GM19467 (cell line): ENCODE measurements around the gene DNAJC7.
"Not testable (repeated sequence)": the region's sequence is repeated elsewhere in the genome, so short reads cannot be mapped to it uniquely, and the experiment has no call there.

ENCODE experiments used
- ATAC-seq: cut with Tn5 transposase; IDR thresholded peaks from one replicate; pipeline ENCODE4 v1.9.1; 2021; ENCODE audit warnings: mild to moderate bottlenecking, moderate library complexity; ENCODE audit not compliant: unreplicated experiment

DNAJC7 gene

DNA sequence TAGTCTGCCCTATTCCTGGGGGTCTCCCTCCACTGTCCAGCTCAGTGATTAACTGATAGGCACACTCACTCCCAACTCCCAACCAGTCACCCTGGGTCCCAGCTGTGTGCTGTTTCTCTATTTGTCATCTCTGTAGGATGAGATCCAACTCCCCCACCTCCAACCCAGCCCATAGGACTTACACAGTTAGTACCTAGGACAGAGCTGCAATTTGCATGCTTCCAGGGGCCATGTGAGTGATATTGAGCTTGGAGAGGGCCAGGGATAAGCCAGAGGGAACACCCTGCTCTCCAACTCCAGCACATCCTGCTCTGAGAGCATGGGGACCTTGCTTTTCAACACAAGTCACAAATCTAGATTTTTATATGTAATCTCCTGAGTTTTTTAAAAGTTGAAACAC lies 24.4 kb upstream of the DNAJC7 start:
- no peak for ATAC-seq

DNA sequence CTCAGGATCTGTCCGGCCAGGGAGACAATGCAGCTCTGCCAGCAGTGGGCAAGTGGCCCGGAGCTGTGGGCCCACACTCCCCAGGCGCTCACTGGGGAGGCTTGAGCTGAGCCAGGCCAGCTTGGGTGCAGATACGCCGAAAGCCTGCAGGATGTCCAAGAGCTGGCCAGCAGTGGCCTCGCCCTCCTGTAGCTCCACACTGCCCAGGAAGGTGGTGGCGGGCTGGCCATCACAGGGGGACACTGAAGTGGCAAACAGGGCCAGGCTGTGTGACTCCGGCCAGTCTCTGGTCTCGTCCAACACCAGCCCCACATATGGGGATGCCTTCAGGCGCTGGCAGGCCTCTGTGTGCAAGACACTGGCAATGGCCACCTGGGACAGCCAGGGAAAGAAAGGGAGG lies 23.6 kb upstream of the DNAJC7 start:
- no peak for ATAC-seq

DNA sequence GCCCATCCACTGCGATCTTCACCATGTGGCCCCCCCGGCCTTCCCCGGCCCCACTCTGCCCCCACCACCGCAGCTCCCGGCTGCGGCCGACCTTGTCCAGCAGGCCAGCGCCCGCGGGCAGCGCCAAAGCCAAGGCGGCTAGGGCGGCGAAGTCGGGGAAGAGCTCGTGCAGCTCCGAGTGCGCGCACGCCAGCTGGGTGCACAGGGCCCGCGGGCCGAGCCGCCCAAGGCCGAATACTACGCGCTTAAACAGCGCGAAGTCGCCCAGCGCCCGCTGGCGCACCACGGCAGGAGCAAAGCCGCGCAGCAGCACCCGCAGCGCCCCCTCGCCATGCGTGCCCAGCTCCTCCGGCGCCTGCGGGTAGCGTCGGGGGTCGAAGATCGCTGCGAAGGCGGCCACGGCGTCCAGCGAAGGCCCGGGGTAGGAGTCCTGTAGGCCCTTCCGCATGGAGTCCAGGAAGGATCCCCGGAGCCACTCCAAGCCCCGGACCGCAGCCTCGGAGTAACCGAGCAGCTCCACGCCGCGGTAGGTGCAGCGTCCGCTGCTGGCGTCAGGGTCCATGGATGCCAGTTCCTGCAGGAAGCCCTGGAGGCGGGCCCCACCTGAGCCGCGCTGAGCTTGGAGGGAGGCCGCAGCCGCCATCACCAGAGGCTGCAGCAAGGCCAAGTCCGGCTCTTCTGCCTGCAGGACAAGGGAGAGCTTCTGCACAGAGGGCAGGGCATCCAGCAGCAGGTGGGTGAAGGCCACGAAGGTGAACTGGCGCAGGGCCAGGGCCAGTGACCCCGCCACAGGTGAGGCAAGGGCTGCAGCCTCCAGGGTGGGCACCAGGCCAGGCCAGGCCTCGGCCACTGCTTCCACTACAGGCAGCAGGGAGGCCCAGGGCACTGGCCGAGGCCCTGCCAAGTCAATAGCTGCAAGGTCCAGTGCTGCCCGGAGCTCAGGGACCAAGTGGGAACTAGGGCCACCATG lies 22.8 kb upstream of the DNAJC7 start:
- no peak for ATAC-seq

DNA sequence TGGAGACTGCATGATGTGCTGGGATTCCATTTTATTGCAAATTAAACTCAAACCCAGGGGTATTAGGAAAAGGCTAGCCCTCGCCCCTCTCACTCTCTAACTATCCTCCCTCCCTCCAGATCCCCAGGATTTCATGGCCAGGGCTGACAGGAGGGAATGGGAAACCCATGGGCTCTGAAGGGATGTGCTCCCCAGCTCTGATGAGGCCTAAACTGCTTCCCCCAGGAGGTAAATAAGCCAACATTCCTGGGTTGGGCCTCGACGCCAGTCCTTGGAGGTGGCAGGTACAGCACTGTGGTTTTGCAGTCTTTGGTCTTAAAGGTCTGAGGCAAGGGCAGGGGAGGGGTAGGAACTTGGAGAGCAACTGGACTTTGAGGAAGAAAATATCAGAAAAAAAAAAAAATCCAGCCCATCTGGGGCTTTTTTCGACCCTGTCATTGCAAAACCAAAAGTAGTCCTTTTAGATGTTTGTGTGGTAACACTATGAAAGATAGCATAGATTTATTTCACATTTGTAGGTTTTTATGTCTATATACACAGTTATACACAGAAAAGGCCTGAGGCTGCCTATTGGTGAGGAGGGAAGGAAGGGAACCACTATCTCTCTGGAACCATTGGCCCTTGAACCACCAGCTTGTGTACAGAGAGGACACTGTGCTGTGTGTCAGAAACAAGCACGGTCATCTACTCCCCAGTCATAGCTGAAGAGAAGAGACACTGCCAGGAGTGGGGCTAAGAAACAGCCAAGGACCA lies 21.2 kb upstream of the DNAJC7 start:
- no peak for ATAC-seq

DNA sequence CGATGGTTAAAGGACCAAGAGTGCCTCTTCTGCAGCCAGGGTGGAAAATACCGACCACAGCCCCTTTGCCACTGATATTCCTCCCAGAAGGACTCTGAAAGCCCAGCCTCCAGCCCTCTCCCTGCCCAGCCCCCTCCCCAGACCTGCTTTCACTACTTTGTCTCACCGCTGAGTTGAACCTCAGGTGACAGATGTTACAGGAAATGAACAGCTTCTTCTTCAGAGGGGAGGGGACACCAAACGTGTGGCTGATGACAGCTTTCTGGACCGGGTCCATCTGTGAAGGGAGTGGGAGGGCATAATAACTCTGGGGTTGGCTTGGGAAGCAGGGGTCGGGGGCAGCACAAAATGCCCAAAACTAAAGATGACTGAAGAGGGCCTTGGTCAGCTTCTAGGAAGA lies 16.8 kb upstream of the DNAJC7 start:
- no peak for ATAC-seq

DNA sequence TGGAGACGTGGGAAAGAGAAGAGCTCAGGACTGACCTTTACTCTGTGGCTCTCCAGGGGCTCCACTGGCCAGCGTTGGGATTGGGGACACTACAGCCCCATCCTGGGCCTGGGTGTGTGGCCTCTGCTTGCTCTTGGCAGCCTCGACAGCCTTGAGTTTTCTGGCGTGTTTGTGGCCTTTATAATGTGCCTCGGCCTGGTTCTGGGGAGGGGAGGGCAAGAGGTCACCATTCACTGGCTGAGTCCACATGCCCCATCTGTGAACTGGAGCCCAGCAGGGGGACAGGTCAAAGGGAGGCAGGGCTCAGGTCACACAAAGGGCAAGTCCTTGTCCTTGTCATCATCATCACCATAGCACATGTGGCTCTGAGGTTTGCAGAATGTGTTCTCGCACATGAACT lies 14.3 kb upstream of the DNAJC7 start:
- no peak for ATAC-seq

DNA sequence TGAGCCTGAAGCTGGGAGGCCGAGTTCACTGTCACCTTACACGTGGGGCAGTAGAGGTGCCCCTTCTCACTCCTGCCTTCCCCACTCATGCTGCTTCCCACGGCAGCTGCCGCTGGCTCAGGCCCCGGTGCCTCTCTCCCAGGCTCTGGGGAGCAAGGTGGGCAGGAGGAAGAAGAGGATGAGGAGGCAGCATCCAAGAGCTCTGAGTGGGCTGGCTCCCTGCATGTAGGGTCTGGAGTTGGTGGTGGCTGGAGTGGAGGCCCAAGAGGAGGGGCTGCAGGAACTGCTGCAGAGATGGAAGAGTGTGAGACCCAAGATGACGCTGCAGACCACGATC lies 11.5 kb upstream of the DNAJC7 start:
- ATAC-seq: no peak

DNA sequence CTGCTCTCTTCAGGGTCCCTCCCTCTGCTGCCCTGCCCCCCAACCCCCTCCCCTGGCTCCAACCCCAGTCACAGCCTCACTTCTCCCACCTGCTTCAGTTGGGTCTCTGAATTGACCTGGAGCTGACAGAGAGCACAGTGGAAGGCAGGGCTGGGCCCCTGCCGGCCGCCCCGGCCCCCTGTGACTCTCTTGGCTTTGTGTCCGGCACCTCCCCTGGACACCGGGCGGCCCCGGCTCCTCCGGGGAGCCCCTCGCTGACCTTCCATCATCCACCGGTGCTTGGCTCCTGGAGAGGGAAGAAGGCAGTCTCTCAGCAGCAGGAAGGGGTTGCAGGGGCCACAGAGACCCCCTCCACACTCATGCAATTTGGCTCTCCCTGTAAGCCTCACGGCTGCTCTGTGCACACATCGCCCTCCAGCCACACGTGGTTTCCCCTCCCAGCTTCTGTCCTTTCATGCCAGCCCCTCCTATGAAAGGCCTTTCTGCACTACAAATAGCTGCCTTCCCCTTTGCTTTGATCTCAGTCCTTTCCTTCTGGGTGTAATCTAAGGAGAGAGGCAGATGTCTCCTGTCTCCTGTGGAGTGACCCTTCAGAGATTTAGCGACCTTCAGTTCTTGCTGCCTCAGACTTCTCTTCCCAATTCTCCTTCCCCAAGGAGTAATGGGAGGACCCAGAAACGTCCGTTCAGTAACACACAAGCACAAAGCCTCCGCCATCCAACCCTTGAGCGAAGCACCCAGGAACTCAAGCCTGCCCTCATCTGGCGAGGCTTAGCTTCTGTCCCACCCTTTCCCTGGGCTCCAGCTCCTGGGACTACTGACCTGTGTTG lies 10.9 kb upstream of the DNAJC7 start:
- no peak for ATAC-seq

DNA sequence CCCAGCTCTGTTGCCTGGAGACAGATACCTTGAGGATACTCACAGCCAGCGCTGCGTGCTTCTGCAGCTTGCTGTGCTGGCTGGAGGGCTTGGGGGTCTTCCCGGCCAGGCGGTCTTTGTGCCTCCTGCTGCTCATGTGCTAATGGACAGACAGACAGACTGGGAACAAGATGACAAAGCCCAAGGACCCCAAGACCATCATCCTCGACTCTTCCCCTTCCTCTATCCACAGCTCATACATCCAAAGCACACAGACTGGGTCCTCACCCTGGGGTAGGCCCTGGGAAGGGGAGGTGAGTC lies 10.3 kb upstream of the DNAJC7 start:
- no peak for ATAC-seq

DNA sequence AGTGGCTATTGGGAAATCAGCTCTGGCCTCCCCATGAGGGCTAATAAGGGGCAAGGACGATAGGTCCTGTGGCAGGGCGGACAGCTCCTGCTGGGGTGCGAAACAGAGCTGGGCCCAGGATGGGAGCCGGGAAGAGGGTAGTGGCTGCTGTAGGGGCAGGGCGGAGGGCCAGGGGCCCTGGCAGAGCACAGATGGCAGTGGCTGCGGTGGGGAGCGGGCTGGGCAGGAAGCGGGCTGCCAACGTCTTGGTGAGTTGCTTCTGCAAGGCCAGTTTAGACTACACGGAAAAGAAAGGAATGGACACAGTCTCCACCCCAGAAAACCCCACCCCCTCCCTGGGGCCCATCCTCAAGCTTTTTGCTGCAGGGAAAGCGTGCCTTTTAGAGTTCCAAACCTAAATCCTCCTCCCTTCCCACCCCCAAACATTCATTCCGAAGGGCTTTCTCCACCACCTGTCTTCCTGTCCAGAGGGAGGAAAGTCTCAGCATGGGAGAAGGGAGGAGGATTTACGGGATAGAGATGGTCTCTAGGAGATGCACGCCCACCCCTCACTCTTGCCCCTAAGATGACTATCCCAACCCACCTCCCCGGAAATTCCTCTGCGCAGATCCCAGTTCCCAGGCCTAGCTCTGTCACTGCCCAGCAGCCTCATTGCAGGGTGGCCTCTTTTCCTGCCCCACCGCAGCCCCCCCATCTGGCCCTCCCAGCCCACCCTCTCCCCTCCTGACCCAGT lies 9.8 kb upstream of the DNAJC7 start:
- ATAC-seq: no peak

DNA sequence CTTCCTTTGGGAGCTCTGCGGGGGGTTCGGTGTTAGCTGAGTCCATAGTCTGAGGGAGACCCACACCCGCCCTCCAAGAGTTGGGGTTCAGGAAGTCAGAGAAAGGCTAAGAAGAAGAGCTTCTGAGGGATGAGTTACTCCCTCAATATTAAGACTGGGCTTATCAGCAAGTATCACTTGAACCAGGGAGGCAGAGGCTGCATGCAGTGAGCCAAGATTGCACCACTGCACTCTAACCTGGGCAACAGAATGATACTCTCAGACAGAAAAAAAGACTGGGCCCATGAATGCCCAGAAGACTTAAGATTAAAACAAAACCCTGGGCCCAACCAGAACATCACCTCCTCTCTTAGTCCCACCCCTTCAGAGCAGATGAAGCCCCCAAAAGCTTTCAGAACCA lies 8.7 kb upstream of the DNAJC7 start:
- no peak for ATAC-seq

DNA sequence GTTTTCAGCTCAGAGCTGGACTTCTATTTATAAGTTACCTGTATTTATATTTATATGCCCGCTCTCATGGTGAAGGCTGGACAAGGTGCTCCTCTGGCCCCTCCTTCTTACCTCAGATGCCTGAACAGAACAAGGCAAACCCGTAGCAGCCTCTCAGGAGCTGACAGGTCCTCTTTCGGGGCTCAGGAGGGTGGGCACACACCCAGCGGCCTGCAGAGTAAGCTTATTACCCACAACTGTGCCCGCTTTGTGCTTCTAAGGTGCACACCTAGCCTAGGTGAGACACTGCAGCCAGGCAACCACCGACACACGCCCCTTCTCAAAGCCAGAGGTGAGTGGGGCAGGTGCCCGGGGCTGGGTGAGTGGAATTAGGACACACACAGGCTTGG lies 7.9 kb upstream of the DNAJC7 start:
- no peak for ATAC-seq

DNA sequence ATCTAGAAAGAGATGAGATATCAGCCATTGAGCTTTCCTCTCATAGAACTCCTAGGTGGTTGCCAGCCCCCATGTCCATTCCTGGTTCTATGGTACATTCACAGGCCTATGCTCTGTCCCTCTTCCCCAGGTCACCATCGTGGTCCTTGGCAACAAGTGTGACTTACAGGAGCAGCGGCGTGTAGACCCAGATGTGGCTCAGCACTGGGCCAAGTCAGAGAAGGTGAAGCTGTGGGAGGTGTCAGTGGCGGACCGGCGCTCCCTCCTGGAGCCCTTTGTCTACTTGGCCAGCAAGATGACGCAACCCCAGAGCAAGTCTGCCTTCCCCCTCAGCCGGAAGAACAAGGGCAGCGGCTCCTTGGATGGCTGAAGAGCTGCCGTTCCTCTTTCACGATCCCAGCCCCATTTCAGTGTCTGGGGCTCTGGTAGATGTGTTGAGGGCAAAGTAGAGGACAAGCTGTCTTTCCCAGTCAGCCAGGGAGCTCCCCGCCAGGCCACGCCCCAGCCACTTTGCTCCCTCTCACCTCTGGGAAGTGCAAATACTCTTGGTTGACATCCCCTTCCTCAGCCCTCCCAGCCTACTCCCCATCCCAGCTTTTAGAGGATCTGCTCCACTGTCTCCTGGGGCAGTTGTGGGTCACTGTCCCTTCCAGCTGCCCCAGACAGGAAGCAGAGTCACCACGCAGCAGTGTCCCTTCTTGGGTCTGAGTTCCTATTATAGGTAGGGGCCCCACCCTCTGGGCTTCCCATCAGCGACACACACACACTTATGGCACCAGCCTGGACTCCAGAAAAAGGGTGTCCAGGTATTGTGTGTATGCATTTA lies 6.5 kb upstream of the DNAJC7 start:
- ATAC-seq: no peak

DNA sequence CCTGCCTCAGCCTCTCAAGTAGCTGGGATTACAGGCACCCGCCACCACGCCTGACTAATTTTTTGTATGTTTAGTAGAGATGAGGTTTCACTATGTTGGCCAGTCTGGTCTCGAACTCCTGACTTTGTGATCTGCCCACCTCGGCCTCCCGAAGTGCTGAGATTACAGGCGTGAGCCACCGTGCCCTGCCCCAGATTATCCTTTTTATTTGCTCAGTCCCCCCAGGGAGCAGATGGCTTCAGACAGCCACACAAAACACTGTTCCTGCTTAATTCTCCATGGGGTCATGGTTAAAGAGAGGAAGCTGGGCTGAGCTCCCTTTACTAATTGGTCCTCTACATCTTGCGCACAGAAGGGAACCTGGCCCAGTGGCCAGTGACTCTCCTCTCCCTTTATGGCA lies 3.6 kb upstream of the DNAJC7 start:
- not testable (repeated sequence) for ATAC-seq

DNA sequence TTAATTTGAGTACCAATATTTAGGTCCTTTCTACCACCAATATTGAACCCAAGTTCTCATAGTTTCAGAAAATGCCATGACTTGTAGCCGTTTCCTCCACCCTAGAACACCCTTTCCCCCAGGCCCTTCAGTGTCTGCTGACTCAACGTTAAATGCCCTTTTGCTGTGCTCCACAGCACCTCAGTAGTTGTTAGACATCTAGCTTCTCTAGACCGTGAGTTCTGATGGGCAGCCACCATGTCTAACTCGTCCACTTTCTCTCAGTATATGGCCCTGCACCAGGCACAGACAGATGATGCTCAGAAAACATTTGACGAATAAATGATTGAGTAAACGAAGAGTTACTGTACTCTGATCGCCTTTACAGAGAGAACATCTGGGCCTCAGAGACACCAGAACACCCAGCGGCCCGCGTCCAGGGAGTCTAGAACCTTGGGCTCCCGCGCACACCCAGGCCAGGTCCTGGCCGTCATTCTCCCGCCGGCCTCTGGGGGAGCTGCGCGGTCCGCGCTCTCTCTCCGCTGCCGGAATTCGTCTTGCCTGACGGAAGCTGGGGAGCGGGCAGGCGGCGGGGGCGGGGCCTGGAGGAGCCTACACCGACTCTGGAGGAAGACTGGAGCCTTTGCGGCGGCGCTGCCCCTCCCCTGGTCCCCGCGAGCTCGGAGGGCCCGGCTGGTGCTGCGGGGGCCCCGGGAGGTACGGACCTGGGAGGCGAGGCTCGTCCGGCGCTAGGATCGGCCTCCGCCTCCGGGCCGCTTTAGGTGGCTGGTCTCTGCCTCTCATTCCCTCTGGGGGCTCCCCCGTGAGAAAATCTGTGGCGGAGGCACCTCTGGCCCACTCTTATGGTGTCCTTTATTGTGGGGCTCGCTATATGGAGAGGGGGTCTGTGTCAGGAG lies 2.5 kb upstream of the DNAJC7 start, which contains the start of gene NKIRAS2:
Gene NKIRAS2 (plus strand): TSS at position 582 of the 896 bp plus-strand sequence. CDS start 1,488 bp downstream, outside the sequence.
- ATAC-seq: peak; percentile 50

DNA sequence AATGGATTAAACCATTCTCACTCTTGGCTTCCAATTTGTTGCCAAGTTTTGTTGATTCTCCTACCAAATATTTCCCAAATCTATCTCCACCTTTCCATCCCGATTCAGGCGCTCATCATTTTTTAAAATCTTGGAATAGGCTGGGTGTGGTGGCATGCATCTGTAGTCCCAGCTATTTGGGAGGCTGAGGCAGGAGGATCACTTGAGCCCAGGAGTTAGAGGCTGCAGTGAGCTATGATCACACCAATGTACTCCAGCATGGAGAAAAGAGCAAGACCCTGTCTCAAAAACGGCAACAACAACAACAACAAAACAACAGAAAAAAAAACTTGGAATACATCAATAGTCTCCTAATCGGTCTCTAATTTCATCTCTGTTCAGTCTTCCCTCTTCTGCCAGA lies 1.7 kb upstream of the DNAJC7 start:
- ATAC-seq: no peak

DNA sequence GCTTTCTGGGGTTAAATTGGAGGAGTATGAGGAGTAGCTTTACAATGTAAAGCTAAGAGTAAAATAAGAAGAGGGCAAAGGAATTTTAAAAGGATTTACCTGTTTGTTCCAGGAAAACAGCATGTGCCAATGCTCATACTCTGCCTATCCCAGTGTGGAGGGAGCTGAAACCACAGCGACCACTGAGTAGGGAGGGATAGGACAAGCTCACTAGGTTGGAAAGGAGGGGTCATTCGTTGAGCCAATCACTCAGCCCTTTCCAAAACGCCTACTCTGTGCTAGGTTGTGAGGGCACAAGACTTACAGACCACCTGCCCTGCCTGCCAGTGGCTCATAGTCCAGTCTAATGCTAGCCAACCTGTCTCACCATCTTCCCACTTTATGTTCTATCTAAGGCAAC lies 1.1 kb upstream of the DNAJC7 start:
- no peak for ATAC-seq

DNA sequence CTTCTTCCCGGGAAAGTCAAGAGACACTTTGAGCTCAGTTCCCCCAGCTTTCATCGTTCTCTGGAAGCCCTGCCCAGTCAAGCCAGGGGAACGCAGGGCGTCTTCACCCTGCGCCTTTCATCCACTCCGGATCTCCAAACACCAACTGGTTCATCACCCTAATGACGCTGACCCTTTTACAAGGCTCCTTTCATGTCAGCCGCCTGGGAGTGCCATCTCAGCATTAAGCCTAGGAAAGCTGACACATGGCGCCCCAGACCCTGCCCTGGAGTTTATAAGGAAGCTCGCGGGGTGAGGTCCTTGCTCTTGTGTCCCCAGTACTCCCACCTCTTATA lies 594 bp upstream of the DNAJC7 start:
- no peak for ATAC-seq

DNA sequence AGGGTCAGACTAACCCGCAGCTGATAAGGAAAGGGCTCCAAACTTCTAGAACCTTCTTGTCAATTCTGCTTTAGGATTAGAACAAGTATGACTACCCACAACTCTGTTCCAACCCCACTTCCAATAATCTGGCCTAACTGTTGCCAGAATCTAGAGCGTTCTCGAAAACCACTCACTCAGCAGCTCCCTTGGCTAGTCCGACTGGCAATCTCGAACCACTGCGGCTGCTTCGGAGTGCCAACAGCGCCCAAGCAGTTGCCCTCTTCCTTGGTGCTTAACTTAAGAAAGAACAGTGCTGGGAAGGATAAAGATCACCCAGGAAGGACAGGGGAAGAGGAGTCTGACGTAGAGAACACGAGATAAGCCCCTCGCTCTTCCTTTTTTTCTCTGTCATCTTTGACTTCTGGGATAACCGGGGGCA lies 818 bp downstream of the DNAJC7 start:
- ATAC-seq: no peak
